ENCODE results near the gene SHISA9. TPM values are rescaled to one million over a fixed set of nuclear protein-coding genes. Genes with fewer than 3 reads are reported as not detected.

The SHISA9 gene
- total RNA-seq, 6 donors from 2014 or later, result 0.13 to 1.7 (median 0.20) TPM; not detected in 2

GRCh38 chr16:12874186-12874585 is 27.2 kb upstream of the SHISA9 start:
- Histone ChIP-seq H3K36me3 (no peaks in the 10 kb centered on the region), H3K27ac (no peak overlapping the region), H3K4me1 (no peaks in the 10 kb centered on the region), H3K27me3 (no peaks in the 10 kb centered on the region), H3K9me3 (peaks cover 0 to 7% (median 0%) of the 10 kb centered on the region in 4 donors), H3K4me3 (no peak overlapping the region)
- DNase-seq (no peak), ATAC-seq (ENCODE audit: low FRiP score in 2 of 2) (no peak)
- WGBS, 2 donors, result 36 to 40% methylated on average over 2 of the region's 2 CpGs
- TF ChIP-seq CTCF (IDR thresholded peaks at IDR 0.05) (no peak), EP300 (IDR thresholded peaks at IDR 0.05) (no peak), POLR2A (IDR thresholded peaks at IDR 0.05) (no peak), POLR2AphosphoS5 (IDR thresholded peaks at IDR 0.05) (no peak)

- H3K4me1 ChIP-seq, result no peaks in the 10 kb centered on the region
- ATAC-seq (ENCODE audit: low FRiP score in 2 of 2) (no peak), DNase-seq (no peak)
- TF ChIP-seq POLR2A (IDR thresholded peaks at IDR 0.05) (no peak), EP300 (IDR thresholded peaks at IDR 0.05) (no peak), POLR2AphosphoS5 (IDR thresholded peaks at IDR 0.05) (no peak)
- H3K27ac ChIP-seq, result no peak overlapping the region
- H3K27me3 ChIP-seq, result no peaks in the 10 kb centered on the region
- no peak overlapping the region for H3K4me3 ChIP-seq
- 80 to 81% methylated on average over 5 of the region's 5 CpGs for WGBS, 2 donors
- H3K36me3 ChIP-seq, result no peaks in the 10 kb centered on the region
- no peaks in the 10 kb centered on the region for H3K9me3 ChIP-seq
These were observed 24.6 kb upstream of the SHISA9 start for GRCh38 chr16:12876778-12877177.

GRCh38 chr16:12878973-12879372 is 22.4 kb upstream of the SHISA9 start:
- 79 to 83% methylated on average over 4 of the region's 4 CpGs for WGBS, 2 donors
- DNase-seq (no peak), ATAC-seq (ENCODE audit: low FRiP score in 2 of 2) (no peak)
- no peaks in the 10 kb centered on the region for H3K36me3 ChIP-seq
- no peak overlapping the region for H3K4me3 ChIP-seq
- H3K9me3 ChIP-seq, result no peaks in the 10 kb centered on the region
- TF ChIP-seq EP300 (IDR thresholded peaks at IDR 0.05) (no peak), CTCF (IDR thresholded peaks at IDR 0.05) (no peak), POLR2A (IDR thresholded peaks at IDR 0.05) (no peak), POLR2AphosphoS5 (IDR thresholded peaks at IDR 0.05) (no peak)
- H3K27me3 ChIP-seq, result no peaks in the 10 kb centered on the region
- no peak overlapping the region for H3K27ac ChIP-seq
- no peaks in the 10 kb centered on the region for H3K4me1 ChIP-seq

GRCh38 chr16:12879812-12880211 is 21.6 kb upstream of the SHISA9 start:
- Histone ChIP-seq H3K36me3 (no peaks in the 10 kb centered on the region), H3K27ac (no peak overlapping the region), H3K27me3 (no peaks in the 10 kb centered on the region), H3K4me3 (no peak overlapping the region), H3K9me3 (no peaks in the 10 kb centered on the region), H3K4me1 (no peaks in the 10 kb centered on the region)
- DNase-seq (no peak), ATAC-seq (ENCODE audit: low FRiP score in 2 of 2) (no peak)
- TF ChIP-seq EP300 (IDR thresholded peaks at IDR 0.05), result no peak
- TF ChIP-seq POLR2A (IDR thresholded peaks at IDR 0.05), result no peak
- no peak for TF ChIP-seq POLR2AphosphoS5 (IDR thresholded peaks at IDR 0.05)
- no peak for TF ChIP-seq CTCF (IDR thresholded peaks at IDR 0.05)
- 97 to 100% methylated on average over 2 of the region's 2 CpGs for WGBS, 2 donors

GRCh38 chr16:12881182-12881581 is 20.2 kb upstream of the SHISA9 start:
- no peaks in the 10 kb centered on the region for H3K27me3 ChIP-seq
- WGBS, 2 donors, result 70 to 81% methylated on average over 3 of the region's 3 CpGs
- H3K27ac ChIP-seq, result no peak overlapping the region
- ATAC-seq (ENCODE audit: low FRiP score in 2 of 2), result no peak
- no peaks in the 10 kb centered on the region for H3K4me1 ChIP-seq
- H3K4me3 ChIP-seq, result no peak overlapping the region
- no peak for DNase-seq
- H3K36me3 ChIP-seq, result no peaks in the 10 kb centered on the region
- H3K9me3 ChIP-seq, result peaks cover 0 to 3% (median 0%) of the 10 kb centered on the region in 4 donors
- no peak for TF ChIP-seq POLR2A (IDR thresholded peaks at IDR 0.05)
- TF ChIP-seq POLR2AphosphoS5 (IDR thresholded peaks at IDR 0.05), result no peak
- TF ChIP-seq CTCF (IDR thresholded peaks at IDR 0.05), result no peak
- TF ChIP-seq EP300 (IDR thresholded peaks at IDR 0.05), result no peak
